Femur (tissue), 1 donor: ENCODE data around the gene GADD45GIP1.
"Not testable (repeated sequence)": the region's sequence is repeated elsewhere in the genome, so short reads cannot be mapped to it uniquely, and the experiment has no call there.

Experiments used
- DNase-seq: peaks from one replicate; pipeline ENCODE4 v3.0.0-alpha.2; 2017

The GADD45GIP1 gene

DNA sequence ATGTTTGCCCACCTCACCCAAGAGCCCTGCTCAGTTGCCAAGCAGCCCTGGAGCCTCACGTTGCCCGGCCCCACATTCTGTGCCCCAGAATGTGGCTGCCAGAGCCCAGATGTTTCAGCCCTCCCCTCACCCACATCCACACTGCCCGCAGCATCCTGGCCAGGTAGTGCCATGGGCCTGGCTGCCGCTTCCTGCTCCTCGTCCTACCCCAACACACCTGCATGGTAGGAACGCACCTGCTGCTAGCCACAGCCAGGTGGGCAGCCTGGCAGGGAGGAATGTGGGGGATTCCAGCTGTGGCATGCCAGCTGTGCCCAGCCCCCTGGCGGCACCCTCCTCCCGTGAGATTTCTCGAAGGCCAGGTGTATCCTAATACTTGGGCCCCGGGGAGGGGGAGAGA is 30.8 kb upstream of the GADD45GIP1 start:
- no peak for DNase-seq

DNA sequence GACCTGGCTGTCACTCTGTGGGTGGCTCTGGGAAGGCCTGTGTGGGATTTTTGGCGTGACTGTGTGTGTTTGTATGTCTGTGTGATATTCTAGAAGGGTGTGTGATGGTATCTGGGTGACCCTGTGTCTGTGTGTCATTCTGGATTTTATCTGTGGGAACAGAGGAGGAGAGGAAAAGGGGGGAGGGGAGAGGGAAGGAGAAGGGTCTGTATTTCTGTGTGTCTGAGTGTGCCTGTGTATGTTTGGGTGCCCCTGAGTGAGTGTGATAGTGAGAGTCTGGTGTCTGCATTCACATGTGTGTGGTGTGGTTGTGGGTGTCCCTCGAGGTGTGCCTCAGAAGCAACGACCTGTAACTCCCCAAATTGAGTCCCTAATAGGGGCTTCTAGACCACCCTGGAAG is 30.2 kb upstream of the GADD45GIP1 start:
- DNase-seq = no peak

- DNase-seq = no peak
These were observed 29.7 kb upstream of the GADD45GIP1 start for GRCh38 chr19:12986726-12987125.

GRCh38 chr19:12985049-12985776 is 28.2 kb upstream of the GADD45GIP1 start:
- peak; percentile 86 for DNase-seq

DNA sequence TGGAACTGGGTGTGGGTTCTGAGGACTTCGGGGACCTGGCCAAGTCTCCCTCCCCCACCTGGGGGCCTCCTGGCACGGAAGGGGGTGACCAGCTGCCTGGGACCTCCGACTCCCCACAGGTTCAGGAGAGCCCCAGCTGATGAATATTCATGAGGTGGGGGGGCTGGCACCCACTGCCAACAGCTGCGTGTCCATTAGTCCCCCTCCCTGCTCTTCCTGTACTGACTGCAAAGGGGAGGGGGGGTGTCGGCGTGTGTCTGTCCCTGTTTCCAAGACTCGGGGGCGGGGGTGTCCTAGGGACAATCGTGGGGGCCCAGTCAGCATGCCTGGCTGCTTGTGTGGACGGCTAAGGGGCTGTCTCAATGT is 27.6 kb upstream of the GADD45GIP1 start:
- peak; percentile 61 for DNase-seq

DNA sequence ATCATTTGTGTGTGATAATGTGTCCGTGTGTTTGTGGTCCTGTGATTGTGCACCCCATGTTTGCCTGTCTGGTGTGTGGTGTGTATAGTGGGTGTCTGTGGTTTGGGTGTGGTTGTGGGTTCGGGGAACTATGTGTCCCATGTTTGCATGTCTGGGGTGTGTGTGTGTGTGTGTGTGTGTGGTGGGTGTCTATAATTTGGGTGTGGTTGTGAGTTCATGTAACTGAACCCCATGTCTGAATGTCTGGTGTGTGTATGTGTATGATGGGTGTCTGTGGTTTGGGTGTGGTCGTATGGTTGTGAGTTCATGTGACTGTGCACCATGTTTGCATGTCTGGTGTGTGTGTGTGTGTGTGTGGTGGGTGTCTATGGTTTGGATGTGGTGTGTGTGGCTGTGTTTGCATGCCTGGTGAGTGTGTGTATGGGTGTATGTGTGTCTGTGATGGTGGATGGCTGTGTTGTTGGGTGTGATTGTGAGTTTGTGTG is 27.2 kb upstream of the GADD45GIP1 start:
- peak; percentile 33 for DNase-seq

- DNase-seq = peak; percentile 89
These were observed 26.6 kb upstream of the GADD45GIP1 start for GRCh38 chr19:12983542-12984142.

- no peak for DNase-seq
These were observed 26.1 kb upstream of the GADD45GIP1 start for GRCh38 chr19:12983091-12983490.

DNA sequence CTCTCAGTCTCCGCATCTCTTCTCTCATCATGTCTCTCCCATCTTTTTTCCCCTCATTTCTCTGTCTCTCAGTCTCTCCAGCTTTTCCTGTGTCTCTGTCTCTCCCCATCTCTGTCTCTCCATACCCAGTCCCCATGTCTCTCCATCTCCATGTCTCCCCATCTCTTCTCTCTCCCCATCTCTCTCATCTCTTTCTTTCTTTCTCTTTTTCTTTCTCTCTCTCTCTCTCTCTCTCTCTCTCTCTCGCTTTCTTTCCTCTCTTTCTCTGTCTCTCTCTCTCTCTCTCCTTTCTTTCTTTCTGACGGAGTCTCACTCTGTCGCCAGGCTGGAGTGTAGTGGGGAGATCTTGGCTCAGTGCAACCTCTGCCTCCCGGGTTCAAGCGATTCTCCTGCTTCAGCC is 25.6 kb upstream of the GADD45GIP1 start:
- no peak for DNase-seq

DNA sequence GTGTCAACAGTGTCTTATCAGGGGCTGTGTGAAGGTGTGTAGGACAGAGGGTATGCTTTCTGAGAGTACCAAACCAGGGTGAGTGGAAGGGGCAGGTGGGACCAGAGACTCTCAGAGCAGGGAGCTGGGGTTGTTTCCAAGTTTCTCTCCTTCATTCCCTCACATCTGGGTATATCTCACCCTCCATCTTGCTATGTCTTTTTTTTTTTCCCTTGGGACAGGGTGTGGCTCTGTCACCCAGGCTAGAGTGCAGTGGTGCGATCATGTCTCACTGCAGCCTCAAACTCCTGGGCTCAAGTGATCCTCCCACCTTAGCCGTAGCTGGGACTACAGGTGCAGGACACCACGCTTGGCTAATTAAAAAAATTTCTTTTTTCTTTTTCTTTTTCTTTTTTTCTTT is 23.0 kb upstream of the GADD45GIP1 start:
- no peak for DNase-seq

DNA sequence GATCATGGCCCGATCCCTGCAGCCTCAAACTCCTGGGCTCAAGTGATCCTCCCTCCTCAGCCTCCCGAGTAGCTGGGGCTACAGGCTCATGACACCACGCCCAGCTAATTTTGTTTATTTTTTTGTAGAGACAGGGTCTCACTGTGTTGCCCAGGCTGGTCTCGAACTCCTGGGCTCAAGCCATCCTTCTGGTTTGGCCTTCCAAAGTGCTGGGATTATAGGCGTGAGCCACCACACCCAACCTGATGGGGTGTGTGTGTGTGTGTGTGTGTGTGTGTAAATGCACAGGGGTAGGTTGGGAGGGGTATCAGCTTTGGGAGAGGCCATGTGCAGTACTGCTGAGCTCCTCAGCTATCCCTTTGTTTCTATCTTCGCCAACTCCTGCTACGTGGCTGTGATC is 19.1 kb upstream of the GADD45GIP1 start:
- not testable (repeated sequence) for DNase-seq

DNA sequence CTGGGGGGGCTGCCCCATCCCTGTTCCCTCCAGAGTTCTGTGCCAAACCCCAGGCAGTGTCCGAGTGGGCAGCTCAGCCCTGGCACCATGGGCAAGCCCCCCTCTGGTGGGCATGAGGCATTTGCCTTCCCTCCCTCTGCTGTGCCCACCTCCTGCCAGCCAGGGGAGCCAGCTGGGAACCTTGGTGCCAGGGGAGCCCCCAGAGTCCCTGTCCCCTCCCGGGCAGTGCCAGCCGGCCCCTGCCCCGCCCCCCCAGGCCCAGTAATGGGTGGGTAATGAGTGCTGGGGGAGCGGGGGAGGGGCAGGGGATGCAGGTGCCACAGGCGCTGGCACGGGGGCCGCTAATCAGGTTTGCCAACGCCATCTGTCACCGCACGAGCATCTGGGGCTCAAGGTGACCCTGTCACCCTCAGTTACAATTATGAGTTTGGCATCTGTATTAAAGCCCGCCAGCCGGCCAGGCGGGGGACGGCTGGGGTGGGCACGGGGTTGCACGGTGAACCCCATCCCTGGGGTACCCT is 18.3 kb upstream of the GADD45GIP1 start:
- no peak for DNase-seq

DNA sequence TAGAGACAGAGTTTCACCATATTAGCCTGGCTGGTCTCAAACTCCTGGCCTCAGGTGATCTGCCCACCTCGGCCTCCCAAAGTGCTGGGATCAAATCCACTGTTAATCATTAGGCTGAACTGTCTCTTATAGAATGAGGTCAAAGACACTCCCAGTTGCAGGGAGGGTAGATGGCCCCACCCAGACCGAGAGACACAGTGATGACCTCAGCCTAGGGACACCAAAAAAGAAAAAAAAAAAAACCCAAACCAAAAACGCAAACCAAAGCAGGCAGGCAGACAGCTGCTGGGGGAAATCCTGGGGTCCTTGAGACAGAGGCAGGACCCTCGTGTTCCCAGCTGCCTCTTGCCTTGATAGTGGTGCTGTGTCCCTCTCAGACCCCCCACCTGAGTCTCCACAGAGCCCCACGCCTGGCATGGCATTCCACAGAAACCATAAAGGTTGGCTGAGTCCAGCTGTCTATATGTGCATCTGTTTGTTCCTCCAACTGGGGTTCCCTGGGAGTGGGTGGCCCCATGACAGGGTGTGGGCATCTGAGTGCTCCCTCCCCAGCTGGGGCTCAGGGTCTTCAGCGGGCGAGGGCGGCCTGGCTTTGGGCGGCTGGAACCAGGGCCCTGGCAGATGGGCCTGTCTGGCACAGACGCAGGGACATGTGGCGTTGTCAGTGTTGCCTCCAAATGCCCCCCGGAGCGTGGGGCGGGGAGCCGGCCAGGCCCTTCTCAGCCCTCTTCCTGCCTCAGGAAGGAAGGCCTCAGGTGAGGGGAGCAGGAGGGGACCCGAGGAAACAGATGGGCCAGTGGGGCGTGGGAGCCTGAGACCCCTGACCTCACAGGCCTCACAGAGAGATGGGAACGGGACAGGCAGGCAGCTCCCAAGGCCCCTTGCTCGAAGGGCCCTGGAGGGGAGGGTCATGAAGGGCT is 17.5 kb upstream of the GADD45GIP1 start:
- peak; percentile 37 for DNase-seq

DNA sequence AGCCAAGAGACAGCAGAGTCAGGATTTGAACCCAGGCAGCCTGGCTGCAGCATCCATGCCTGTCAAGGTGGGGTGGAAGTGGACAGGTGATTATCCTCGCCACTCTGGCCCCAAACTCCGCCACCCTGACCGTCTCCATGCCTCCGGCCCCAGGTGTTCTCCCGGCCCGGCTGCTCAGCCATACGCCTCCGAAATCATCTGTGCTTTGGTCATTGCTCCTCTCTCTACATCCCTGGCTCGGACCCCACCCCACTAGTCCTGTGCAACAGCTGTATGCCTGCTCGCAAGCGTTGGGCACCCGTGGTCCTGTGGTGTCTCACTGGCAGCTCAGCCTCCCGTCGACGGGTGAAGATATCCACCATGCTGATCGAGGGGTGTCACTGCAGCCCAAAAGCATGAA is 16.2 kb upstream of the GADD45GIP1 start:
- no peak for DNase-seq

DNA sequence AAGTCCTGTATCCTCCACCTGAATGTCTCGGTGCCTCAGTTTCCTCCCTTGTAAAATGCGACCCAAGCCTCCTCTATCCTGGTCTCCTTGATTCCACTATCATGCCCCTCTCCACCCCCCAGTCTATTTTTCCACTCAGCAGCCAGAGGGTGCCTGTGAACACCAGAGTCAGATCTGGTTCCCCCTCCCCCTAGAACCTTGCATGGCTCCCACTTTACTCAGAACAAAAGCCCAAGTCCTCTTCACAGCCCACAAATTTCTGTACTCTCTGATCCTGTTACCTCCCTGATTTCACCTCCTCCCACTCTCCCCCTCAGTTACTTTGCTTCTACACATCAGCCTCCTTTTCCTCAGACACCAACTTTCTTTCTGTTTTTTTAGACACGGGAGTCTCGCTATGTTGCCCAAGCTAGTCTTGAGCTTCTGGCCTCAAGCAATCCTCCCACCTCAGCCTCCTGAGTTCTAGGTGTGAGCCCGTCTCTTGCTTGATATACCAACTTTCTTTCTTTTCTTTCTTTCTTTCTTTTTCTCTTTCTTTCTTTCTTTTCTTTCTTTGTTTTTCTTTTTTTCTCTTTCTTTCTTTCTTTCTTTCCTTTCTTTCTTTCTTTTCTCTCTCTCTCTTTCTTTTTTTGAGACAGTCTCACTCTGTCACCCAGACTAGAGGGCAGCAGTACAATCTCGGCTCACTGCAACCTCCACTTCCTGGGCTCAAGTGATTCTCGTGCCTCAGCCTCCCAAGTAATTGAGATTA is 13.2 kb upstream of the GADD45GIP1 start:
- no peak for DNase-seq

- no peak for DNase-seq
These were observed 12.4 kb upstream of the GADD45GIP1 start, which contains the start of gene DAND5 for GRCh38 chr19:12969292-12969988. Gene DAND5 (plus strand): TSS chr19:12969576. CDS start chr19:12969661, 85 bp downstream.

DNA sequence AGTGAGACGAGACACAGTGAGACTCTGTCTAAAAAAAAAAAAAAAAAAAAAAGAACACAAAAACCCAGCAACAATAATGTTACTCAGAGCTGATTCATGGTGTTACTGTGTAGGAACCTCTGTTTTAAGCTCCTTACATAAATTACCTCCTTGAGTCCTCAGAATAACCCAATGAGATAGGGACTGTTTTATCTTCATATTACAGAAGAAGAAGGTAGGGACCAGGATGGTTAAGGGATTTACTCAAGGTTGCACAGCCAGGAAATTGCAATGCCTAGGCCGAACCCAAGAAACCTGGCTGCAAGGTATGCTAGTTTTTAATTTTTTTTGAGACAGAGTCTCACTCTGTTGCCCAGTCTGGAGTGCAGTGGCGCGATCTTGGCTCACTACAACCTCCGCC is 10.9 kb upstream of the GADD45GIP1 start:
- DNase-seq = no peak

DNA sequence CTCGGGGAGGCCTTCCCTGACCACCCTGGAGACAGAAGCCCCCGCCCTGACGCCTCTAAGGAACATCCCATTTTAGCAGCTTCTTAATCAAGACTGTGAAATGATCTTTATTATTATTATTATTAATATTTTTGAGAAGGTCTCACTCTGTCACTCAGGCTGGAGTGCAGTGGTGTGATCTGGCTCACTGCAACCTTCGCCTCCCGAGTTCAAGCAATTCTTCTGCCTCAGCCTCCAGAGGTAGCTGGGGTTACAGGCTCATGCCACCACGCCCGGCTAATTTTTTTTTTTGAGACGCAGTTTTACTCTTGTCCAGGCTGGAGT is 8.8 kb upstream of the GADD45GIP1 start:
- DNase-seq = no peak

DNA sequence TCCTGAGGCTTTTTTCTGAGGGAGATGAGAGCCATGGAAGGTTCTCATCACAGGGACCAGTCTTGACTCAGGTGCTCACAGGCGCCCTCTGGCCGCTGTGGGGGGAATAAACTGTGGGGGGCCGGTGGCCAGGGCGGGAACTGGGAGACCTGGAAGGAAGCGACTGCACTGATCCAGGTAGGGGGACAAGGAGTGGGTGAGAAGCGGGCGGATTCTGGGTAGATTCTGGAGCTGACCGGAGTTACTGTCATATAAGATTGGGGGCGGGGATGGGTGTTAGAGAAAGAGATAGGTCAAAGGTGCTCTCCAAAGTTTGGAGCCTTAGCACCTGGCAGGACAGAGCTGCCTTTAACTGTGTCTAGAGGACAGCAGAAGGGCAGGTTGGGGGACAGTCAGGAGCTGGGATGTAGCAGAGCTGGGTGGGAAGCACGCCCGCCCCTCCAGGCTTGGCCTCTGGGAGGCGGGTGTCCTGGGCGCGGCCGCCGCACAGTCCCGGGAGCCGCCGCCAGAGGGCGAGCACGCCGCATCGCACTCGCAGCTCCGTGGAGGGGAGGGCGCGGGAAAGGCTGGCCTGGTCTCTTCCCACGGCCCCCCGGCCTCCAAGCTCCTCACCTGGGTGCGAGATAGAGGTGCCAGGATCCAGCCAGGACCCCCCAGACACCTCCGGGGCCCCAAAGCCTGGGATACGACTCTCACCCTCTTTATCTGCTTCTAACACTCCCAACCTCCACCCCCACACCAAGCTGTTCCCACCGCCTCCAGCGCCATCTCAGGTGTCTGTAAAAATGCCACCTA is 8.2 kb upstream of the GADD45GIP1 start:
- DNase-seq = peak; percentile 80

GRCh38 chr19:12959481-12959880 is 2.5 kb upstream of the GADD45GIP1 start:
- no peak for DNase-seq

GRCh38 chr19:12957389-12957952 is 448 bp upstream of the GADD45GIP1 start:
- DNase-seq = not testable (repeated sequence)
